H1 (cell line): ENCODE measurements around the gene RBMY1D. TPM values are rescaled to one million over a fixed set of nuclear protein-coding genes. Genes with fewer than 3 reads are reported as not detected.

Experiments
- BRCA1 ChIP-seq: IDR thresholded peaks from 2 replicates; pipeline ENCODE4 v1.6.1; 2012; ENCODE audit warnings: low read depth, low read length, improper control_type of control experiment
- polyA plus RNA-seq, 7 experiments: library from polyadenylated mRNA; depleted of rRNA in 3 of 7; stranded (reverse) in 5 of 7; unstranded in 2 of 7; fragments of >200 nt in 5 of 7; fragments of 200-250 nt in 2 of 7; gene quantifications; 1 replicate in 5 of 7; 2 replicates in 1 of 7; 4 replicates in 1 of 7; pipeline versions ENCODE4 v1.2.1 to v1.2.3, GENCODE V29; 2011 to 2013; ENCODE audit warnings: missing spikeins in 2 of 7, mixed read lengths in 2 of 7
- total RNA-seq: library from RNA; stranded (reverse); fragmentation: NEBNext Ultra II Directional; extraction: Animal tissue kit (Norgen Biotek cat#: 25700); gene quantifications from 2 replicates; pipeline ENCODE4 v1.2.1, GENCODE V29; 2021

Gene RBMY1D
- total and polyA plus RNA-seq, 2 of the 8 experiments (the other 6 are each of a cell fraction or from before 2014, with no cell fraction given): not detected

GRCh38 chrY:21835052-21835451 lies 59.3 kb downstream of the RBMY1D start (continued):
- no peak for TF ChIP-seq BRCA1

Other genes with a start within 250 kb of the RBMY1D start
- not detected in 2 replicates for gene RBMY1E, start 23.5 kb upstream of the RBMY1D start, total RNA-seq
- not detected in 2 replicates for gene RBMY1E, start 23.5 kb upstream of the RBMY1D start, polyA plus RNA-seq (2011; rRNA removed)